ENCODE data around the gene GABPA. TPM values are rescaled to one million over a fixed set of nuclear protein-coding genes. Genes with fewer than 3 reads are reported as not detected.
"Not testable (repeated sequence)": the region's sequence is repeated elsewhere in the genome, so short reads cannot be mapped to it uniquely, and the experiment has no call there.

GABPA gene
- total RNA-seq, 1 donor from 2014 or later = 32.7 TPM

DNA sequence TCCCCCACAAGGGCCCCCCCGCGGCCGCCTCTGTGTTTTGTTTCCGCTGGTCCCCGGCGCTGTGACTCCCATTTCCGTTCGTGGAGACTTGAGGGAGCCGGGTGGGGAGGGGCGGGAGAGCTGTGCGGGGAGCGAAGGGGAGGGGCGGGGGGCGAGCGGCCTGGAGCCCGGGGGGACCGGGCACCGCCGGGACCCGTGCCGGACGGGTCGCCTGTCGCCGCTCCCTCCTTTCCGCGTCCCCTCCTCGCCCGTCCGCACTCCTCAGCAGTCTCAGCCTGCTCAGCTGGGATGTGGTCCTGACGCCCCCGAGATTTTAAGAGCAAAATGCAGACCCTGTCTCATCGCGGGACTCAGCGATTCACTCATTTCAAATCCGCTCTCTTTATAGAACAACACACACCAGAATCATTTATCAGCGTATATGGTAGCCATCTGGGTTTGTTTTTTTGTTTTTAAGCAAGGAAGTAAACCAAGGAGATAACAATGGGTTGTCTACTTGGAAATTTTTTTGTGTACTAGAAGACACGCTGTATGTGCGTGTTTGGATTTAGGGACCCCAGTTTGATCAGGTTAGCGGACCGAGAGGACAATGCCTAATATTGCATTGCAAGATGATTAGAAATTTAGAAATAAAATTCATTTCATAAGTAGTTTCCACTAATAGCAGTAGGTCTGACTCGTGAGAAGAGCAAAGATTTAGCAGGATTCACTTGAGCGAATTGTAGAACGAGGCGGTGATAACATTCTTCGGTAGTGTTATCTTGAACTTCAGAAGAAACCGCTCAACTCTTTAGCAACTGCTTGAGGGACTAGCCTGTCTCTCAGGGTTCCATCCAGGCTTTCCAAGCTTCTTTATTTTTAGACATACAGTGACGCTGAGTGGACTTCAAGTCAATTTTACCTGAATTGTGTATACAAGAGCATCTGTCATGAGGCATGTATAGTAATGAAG lies 1.1 kb downstream of the GABPA start:
- ATAC-seq (no peak), DNase-seq (ENCODE audit: low spot score) (peak; percentile 92)
- intact Hi-C loops (cut with DNase I) = no loop called here

DNA sequence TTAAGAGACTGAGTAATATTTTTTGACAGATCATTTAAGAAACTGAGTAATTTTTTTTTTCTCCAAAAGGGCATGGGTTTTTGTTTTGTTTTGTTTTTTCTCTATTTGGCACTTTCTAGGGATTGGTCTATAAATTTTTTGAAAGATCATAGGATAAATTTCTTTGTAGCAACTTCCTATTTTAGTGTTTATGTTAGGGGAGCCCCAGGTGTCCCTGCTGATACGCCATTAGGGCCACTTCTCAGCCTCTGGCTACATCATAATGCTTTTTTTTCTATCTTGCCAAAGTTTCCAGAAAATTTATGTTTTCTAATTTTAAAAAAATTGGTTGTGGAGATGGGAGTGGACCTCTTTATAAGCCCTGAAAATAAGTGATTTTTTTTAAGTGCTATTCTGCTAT lies 2.6 kb downstream of the GABPA start:
- DNase-seq (ENCODE audit: low spot score) (no peak), ATAC-seq (no peak)
- intact Hi-C loops (cut with DNase I) = no loop called here

- DNase-seq (ENCODE audit: low spot score) = no peak
- intact Hi-C loops (cut with DNase I) = no loop called here
- ATAC-seq = no peak
Observed at GRCh38 chr21:25742900-25743299, 8.1 kb downstream of the GABPA start.

DNA sequence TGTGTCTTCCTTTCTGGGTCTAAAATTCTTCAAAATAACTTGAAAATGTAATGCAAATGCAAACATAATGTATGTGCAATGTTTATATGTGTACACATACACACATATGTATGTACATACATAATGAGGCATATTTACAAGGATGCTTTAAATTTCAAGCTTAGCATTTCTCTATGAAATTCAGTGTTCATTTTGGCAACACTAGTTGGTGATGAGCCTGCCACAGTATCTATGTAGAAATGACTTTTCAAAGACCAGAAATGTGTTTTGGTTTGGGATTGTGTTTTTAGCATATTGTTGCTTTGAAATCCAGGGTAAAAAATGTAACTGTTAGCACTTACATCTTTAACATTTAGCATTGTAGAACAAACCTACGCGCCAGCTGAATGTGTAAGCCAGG lies 10.1 kb downstream of the GABPA start:
- ATAC-seq = no peak
- intact Hi-C loops (cut with DNase I) = no loop called here
- DNase-seq (ENCODE audit: low spot score) = no peak

DNA sequence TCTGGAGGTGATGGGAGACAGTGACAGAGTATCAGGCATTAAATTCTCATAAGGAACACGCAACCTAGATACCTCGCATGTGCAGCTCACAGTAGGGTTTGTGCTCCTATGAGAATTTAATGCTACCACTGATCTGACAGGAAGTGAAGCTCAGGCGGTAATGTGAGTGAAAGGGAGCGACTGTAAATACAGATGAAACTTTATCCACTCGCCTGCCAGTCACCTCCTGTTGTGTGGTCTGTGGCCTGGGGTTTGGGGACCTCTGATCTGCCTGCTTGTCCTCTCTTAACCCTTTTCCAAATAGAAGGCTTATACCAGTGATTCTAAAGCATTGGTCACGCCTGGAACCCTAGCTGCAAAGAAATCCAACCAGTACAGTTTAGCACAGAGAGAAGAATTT lies 15.3 kb downstream of the GABPA start:
- intact Hi-C loops (cut with DNase I) = no loop called here
- DNase-seq (ENCODE audit: low spot score) (no peak), ATAC-seq (no peak)

GRCh38 chr21:25752416-25752815 lies 17.6 kb downstream of the GABPA start:
- ATAC-seq = no peak
- intact Hi-C loops (cut with DNase I) = no loop called here
- no peak for DNase-seq (ENCODE audit: low spot score)

GRCh38 chr21:25756190-25756932 lies 21.6 kb downstream of the GABPA start:
- intact Hi-C loops (cut with DNase I) = no loop called here
- no peak for DNase-seq (ENCODE audit: low spot score)
- ATAC-seq = no peak

GRCh38 chr21:25757531-25757930 lies 22.8 kb downstream of the GABPA start:
- DNase-seq (ENCODE audit: low spot score) = no peak
- intact Hi-C loops (cut with DNase I) = no loop called here
- no peak for ATAC-seq

DNA sequence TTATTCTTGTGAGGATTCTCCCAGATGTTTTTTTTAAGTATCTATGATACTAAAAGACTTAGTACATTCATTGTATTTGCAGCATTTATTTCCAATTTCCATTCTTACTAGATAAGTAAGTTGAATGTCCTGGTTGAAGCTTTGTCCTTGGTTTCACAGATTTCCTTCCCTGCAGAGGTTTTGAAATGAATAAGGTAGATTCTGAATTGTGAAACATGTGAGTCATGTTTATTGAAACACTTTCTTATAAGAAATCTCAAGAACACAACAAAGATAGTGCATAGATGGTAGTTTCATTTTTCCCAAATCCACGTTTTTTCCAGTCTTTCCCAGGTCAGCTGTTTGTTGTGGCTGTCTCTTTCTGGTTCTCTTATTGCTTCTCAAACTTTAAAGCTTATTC lies 24.8 kb downstream of the GABPA start:
- DNase-seq (ENCODE audit: low spot score) = no peak
- ATAC-seq = no peak
- intact Hi-C loops (cut with DNase I) = no loop called here

DNA sequence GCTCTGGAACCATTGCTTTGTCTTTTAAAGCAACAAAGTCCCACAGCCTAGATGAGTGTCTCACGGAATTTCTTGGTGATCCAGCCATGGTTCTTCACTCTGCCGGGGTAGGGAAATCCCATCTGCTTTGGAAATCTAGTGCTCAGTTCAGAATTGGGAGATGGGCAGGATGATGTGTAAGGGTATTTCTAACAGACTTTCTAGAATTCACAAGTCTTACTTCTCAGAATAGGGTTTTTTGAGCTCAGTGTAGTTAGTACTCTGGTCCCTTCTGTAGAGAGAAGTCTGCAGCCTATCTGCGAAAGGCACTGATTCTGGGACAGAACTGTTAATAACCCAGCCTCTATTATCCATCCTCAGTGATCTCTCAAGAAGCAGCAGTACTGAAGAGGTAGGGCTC lies 25.3 kb downstream of the GABPA start:
- DNase-seq (ENCODE audit: low spot score) = no peak
- intact Hi-C loops (cut with DNase I) = no loop called here
- no peak for ATAC-seq

DNA sequence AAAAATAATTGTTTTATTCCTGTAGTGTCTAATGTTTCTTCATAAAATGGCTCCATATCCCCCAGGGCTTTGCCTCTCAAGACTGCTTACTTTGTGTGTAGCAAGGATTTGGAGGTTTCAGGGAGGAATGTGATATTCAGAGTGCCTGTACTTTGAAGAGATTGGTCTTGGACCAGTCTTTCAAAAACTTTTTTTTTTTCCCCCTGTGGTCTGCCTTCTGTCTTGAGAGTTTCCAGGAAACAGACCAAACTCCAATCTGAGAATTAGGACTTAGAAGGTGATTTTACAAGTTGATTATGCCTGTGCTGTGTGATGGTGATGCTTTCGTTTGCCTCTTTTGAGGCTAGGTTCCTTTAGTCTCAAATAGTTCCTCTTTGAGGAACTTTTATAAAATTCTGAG lies 25.9 kb downstream of the GABPA start:
- no peak for DNase-seq (ENCODE audit: low spot score)
- ATAC-seq = no peak
- intact Hi-C loops (cut with DNase I) = no loop called here

DNA sequence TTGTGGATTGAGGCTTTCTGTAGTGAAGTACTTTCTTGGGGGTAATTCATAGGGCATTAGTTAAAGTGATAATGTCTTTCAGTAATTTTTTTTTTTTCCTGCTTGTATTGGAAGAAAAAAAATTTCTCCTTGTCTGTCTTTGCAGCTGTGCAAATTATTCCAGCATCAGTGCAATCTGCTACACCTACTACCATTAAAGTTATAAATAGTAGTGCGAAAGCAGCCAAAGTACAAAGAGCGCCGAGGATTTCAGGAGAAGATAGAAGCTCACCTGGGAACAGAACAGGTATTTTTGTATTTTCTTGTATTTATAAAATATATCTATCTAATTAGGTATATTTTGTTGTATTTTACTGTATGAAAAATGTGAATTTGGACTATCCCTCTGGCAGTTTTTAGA lies 29.3 kb downstream of the GABPA start:
- no peak for DNase-seq (ENCODE audit: low spot score)
- intact Hi-C loops (cut with DNase I) = no loop called here
- no peak for ATAC-seq

DNA sequence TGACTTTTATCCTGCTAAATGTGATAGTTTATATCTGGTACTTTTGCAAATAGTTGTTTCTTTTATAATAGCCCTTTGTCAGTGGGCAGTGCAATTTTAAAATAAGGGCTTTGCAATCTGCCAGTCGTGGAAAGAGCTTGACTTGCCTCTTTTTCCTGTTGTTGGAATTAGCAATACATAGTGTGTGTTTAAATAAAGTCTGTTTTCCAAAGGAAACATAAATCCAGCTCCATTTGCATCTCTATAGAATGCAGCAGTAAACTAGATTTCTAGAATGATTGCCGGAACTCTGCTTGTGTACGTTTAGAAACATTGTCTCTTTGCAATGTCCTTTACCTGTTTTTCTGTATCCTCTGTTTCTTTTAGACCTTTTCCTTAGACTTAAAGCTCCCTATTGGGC lies 33.1 kb downstream of the GABPA start:
- intact Hi-C loops (cut with DNase I) = no loop called here
- ATAC-seq (no peak), DNase-seq (ENCODE audit: low spot score) (no peak)

DNA sequence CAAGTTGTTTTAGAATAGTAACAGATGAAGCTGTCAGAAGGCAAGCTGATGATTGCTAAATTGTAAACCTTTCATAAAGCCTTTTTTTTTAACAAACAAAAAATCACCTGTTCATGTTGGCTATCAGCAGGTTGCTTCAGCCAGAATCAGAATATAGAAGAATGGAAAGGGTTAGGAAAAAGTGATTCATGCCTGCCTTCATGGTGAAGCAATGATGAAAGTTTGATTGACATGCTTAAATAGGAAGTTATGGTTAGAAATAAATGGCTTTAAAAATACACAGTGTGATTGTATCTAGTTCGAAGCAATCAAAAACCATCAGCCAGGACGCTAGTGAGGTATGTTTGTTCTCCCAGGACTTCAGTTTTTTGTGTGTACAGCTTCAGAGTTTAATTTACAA lies 37.9 kb downstream of the GABPA start:
- no peak for ATAC-seq
- DNase-seq (ENCODE audit: low spot score) = no peak
- intact Hi-C loops (cut with DNase I) = no loop called here

DNA sequence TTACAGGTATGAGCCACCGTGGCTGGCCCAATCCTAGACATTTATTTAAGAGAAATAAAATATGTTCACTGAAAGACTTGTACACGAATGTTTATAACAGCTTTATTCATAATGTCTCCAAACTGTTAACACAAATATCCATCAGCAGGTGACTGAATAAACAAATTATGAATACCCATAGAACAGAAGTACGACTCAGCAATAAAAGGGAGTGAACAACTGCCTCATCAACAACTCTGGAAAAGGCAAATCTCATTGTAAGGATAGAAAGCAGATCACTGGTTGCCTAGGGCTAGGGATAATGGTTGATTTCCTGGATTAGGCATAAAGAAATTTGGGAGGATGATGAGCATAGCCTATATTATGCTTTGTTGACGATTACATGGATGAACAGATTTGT lies 41.7 kb downstream of the GABPA start:
- DNase-seq (ENCODE audit: low spot score) (no peak), ATAC-seq (no peak)
- intact Hi-C loops (cut with DNase I) = no loop called here

GRCh38 chr21:25778126-25778875 lies 43.5 kb downstream of the GABPA start:
- DNase-seq (ENCODE audit: low spot score); intact Hi-C loops (cut with DNase I); ATAC-seq: not testable (repeated sequence)

GRCh38 chr21:25788677-25789076 lies 53.9 kb downstream of the GABPA start:
- intact Hi-C loops (cut with DNase I) = no loop called here
- ATAC-seq = no peak
- no peak for DNase-seq (ENCODE audit: low spot score)

GRCh38 chr21:25790122-25790877 lies 55.5 kb downstream of the GABPA start:
- intact Hi-C loops (cut with DNase I) = loop anchor here (10.0 kb wide), 1 partner anchor 925 kb away; no protein-coding TSS in a partner anchor
- DNase-seq (ENCODE audit: low spot score) (no peak), ATAC-seq (peak; percentile 86)

DNA sequence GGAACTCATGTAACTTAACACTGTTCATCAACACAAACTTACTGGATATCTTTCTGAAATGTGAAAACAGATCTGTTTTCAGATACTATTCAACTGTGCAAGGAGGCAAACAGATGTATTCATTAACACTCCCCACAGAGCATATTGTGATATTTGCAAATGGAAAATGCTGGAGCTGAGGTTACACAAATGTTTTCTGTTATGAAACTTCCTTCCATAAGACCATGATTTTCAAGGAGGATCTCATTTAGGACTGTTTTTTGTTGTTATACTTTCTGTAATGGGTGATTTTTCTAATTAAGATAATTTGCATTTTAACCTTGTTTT lies 56.1 kb downstream of the GABPA start:
- ATAC-seq = peak; percentile 26
- intact Hi-C loops (cut with DNase I) = loop anchor here (10.0 kb wide), 1 partner anchor 924 kb away; no protein-coding TSS in a partner anchor
- DNase-seq (ENCODE audit: low spot score) = no peak

All from sciatic nerve (tissue), 2 donors.